ENCODE data around the gene TMEM266. TPM values are rescaled to one million over a fixed set of nuclear protein-coding genes. Genes with fewer than 3 reads are reported as not detected.

Gene TMEM266
- total and polyA plus RNA-seq, 2 of the 4 experiments (the other 2 are of a cell fraction), result not detected

DNA sequence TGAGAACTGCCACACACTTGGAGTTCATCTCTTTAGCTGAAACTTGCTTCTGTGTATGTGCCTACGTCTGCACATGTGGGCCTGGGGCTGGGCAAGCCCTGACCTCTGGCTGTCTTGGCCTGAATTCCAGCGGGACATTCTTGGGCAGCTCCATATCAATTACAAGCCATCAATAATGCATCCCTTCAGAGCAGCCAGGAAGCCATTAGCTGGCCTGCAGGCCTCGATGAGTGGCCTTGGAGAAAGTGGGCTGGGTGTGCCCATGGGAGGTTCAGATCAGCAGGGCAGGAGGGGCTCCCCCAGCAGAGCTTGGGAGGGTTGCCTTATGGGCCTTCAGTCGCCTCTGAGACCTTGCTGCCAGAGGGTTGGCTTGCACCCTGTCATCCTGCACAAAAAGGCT lies 127.4 kb downstream of the TMEM266 start:
- ATAC-seq (ENCODE audit: low read depth), result no peak
- no TSS peak for BruUV-seq (replicated peaks)
- TF ChIP-seq SMC3 (IDR thresholded peaks at IDR 0.05; ENCODE audit: low read depth, low read length) (no peak), RCOR1 (IDR thresholded peaks at IDR 0.05; ENCODE audit: insufficient replicate concordance, low read length) (no peak), CEBPB (IDR thresholded peaks at IDR 0.05; ENCODE audit: low read depth, low read length) (no peak), MAZ (IDR thresholded peaks at IDR 0.05; ENCODE audit: borderline replicate concordance, low read depth, low read length) (no peak), RAD21 (IDR thresholded peaks at IDR 0.05; ENCODE audit: low read length) (no peak)

More for the DNA sequence above, 127.4 kb downstream of the TMEM266 start:
- Histone ChIP-seq H2AK5ac (ENCODE audit: low read depth, low read length) (no peak overlapping the region; the same call in 1 of the 2 replicates), H4K5ac (ENCODE audit: low read depth, low read length) (no peak overlapping the region), H2BK120ac (ENCODE audit: low read depth, low read length) (no peak overlapping the region), H4K8ac (ENCODE audit: low read depth in 2 of 2, low read length in 2 of 2) (no peak overlapping the region), H3K27ac (ENCODE audit: insufficient read depth, low read length) (no peak overlapping the region), H2BK5ac (ENCODE audit: low read depth, low read length, poor library complexity, severe bottlenecking) (no peak overlapping the region), H3K9me1 (ENCODE audit: insufficient read depth, low read length) (peaks cover 11% of the 10 kb centered on the region), H2BK15ac (ENCODE audit: low read depth, low read length) (no peak overlapping the region), H3K14ac (replicated peaks; ENCODE audit: low read depth, low read length) (no peak overlapping the region), H3K9ac (ENCODE audit: low read depth, low read length) (no peak overlapping the region), H3K9me3 (ENCODE audit: control insufficient read depth, insufficient read depth, low read length) (no peaks in the 10 kb centered on the region), H3K56ac (ENCODE audit: extremely low read depth, insufficient read depth, low read length) (no peak overlapping the region), H4K20me1 (ENCODE audit: insufficient read depth, low read length) (no peaks in the 10 kb centered on the region), H3K79me1 (ENCODE audit: low read depth in 1 of 2, low read length in 2 of 2) (no peaks in the 10 kb centered on the region), H3K4ac (ENCODE audit: low read depth, low read length) (no peak overlapping the region), H2AFZ (replicated peaks; ENCODE audit: low read length, poor library complexity) (no peak overlapping the region), H3K23ac (ENCODE audit: low read depth, low read length) (no peak overlapping the region), H3K36me3 (ENCODE audit: control insufficient read depth, insufficient read depth, low read length) (no peaks in the 10 kb centered on the region), H3K4me3 (ENCODE audit: insufficient read depth, low read depth, low read length) (no peak overlapping the region), H3K18ac (ENCODE audit: low read depth, low read length) (no peak overlapping the region), H2AK9ac (replicated peaks; ENCODE audit: low read depth, low read length, poor library complexity) (no peak overlapping the region), H2BK20ac (ENCODE audit: low read depth, low read length) (no peak overlapping the region), H4K91ac (ENCODE audit: insufficient read depth, low read depth, low read length) (no peak overlapping the region), H3K27me3 (ENCODE audit: control insufficient read depth, insufficient read depth, low read length) (no peaks in the 10 kb centered on the region; the same call in 1 of the 2 replicates), H3K4me1 (ENCODE audit: control insufficient read depth, insufficient read depth, low read length) (peaks cover 7% of the 10 kb centered on the region), H3K4me2 (ENCODE audit: low read depth, low read length) (no peak overlapping the region)
- CTCF ChIA-PET, result no interaction called here
- intact Hi-C loops (cut with micrococcal nuclease), result no loop called here
- whole genome bisulfite sequencing, 2 experiments (ENCODE audit: extremely low coverage in 2 of 2, insufficient read length in 1 of 2), result no CpG with 5 or more reads among the region's 4 CpGs
- POLR2A ChIA-PET (ENCODE audit: unreplicated experiment), result interaction anchor here (0.6 kb wide), 1 partner anchor 126 kb away, joined by 3 read pairs; no protein-coding TSS in a partner anchor
- no peak for DNase-seq
- in situ Hi-C loops (cut with MboI; ENCODE audit: low sequenced_read_pairs), result no loop called here
- dilution Hi-C loops (cut with HindIII; ENCODE audit: low sequenced_read_pairs, unreplicated experiment), result no loop called here
